GM18868 (cell line): ENCODE data around the gene SFMBT2.
"Not testable (repeated sequence)": the region's sequence is repeated elsewhere in the genome, so short reads cannot be mapped to it uniquely, and the experiment has no call there.

Source experiments
- ATAC-seq: cut with Tn5 transposase; IDR thresholded peaks from one replicate; pipeline ENCODE4 v1.9.1; 2021; ENCODE audit warnings: mild to moderate bottlenecking, moderate library complexity; ENCODE audit not compliant: unreplicated experiment

The SFMBT2 gene

DNA sequence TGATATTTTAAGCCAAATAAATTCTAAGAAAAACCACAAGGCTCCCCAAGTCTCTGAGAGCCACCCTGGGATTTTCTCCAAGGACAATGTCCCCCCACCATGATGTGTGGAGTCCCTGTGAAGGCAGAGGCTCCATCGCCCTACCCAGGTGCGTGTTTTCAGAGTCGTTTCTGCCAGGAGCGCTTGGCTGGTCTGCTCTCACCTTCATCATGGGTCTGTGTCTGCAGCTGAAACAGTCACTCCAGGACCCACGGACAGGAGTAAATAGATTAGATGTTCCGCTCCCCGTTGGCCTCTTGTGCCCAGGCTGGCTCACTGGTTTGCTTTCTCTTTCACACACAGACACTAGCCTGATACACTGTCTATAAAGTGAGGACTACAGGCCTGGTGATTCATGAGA lies 217.5 kb downstream of the SFMBT2 start:
- peak; percentile 54 for ATAC-seq

DNA sequence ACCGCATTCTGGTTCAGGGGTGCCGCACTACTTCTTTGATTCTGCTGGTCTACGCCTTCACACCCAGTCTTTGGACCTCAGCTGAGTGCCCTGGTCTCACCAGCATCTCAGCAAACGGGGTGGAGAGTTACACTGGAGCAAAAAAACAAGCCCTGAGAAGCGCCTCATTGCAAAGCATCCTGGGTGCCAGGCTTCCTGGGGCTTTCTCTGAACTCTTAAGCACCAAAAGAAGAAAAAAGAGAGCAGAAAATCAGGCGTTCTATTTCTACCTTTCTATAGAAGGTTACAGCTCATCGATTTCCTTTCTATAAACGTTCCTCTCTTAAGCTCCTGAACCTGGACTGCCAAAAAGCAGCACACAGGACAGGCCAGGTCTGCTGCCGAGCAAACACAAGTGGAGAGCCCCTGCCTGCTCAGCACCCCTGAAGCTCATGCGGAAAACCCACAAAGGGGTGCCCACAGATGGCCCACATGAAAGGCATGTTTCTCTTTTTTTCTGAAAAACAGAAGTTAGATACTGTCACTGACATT lies 217.9 kb downstream of the SFMBT2 start:
- peak; percentile 75 for ATAC-seq

DNA sequence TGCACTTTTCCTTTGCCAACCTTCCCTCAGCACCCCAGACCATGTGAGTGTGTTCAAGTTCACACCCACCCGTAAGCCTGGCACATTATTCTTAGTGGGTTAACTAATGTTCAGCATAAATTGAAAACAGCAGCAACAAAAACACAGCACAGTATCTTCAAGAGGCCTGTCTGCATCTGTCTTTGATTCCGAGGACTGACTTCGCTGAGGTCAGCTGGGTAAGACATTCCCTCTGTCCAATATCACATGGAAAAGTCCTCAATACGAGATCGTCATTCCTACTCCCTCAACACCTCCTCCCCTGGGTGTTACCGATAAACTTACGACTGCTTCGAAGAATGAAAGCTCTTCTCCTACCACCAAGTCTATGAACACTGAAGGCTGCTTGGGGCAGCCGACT lies 218.8 kb downstream of the SFMBT2 start:
- ATAC-seq = no peak

DNA sequence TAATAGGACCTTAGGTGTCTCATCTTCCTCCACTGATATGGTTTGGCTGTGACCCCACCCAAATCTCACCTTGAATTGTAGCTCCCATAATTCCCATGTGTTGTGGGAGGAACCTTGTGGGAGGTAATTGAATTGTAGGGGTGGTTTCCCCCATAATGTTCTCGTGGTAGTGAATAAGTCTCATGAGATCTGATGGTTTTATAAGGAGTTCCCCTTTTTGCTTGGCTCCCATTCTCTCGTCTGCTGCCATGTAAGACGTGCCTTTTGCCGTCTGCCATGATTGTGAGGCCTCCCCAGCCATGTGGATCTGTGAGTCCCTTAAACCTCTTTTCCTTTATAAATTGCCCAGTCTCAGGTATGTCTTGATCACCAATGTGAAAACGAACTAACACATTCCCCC lies 220.1 kb downstream of the SFMBT2 start:
- ATAC-seq = not testable (repeated sequence)

DNA sequence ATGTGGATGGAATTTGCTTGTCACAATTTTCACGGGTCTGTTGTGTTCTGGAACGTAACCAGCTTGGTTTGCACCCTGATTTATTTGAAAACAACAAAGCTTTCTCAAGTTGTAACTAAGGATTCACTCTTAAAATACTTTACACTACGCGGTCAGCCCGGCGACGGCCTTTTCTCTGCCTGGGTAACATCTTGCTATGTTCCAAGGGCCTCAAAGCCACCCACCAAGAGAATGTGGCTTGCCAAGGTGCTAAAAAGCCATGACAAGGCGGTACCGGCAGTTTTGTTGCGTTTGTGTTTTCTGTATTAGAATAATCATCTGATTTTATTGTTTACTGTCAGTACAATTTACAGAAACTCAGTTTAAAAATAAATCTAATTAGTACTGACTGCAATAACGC lies 220.9 kb downstream of the SFMBT2 start:
- no peak for ATAC-seq

DNA sequence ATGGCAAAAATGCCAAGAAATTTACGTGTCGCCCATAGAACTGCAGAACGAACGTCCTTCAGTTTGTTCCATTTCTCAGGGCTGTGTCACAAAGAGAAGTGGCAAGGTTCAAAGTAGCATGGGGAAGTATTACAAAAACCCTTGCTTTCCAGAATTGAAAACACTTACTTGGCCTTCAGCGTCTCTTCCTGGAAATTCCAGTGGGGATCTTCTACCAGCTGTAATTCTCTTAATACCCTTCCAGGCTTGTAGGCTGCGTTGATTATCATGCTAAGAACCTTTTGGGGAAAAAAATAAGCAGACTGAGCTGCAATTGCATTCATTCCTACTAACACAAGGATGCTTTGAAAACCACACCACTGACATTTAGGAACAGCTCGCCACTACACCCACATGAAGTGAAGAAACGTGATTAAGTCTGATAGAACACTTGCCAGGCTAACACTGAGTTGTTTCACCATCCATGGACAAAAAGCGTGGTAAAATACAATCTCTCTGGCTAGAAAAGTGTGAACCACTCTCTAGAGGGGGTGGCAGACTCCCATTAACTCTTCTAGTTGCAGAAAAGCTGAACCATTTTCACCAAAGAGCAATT lies 222.3 kb downstream of the SFMBT2 start:
- ATAC-seq = no peak

DNA sequence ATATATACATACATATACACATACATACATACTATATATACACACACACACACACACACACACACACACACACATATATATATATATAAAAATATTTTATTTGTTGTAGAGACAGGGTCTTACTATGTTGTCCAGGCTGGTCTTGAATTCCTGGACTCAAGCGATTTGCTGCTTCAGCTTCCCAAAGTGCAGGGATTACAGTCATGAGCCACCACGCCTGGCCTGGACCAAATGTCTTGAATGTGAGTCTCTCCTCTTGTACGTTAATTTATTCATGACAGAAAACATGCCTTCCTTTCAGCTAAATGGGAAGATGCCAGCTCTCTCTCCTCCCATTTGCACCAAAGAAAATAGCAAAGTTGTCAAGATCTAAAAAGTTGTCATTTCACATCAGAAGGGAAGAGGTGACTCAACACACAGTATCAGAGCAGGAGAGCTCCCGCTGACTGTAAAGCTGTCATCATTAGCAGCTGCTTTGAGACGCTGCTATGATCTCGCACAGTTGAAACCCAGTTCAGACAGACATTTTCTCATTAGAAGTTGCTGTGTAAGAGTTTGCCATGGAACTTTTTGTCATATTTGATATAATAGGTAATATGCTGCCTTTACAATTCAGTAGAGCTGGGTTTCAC lies 224.3 kb downstream of the SFMBT2 start:
- no peak for ATAC-seq

DNA sequence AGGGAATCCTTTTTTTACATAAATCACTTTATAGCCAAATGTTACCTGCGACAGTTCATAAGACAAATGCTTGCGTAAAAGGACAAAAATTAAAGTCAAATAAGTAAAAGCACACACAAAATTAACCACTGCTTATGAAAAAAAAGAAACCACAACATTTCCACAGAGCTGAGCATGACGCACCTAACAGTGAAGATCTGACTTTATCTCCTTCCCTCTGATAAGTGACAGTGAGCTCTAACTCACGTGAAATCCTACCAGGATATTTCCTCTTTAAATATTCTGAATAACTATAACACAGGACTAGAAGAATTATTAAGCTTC lies 225.5 kb downstream of the SFMBT2 start:
- ATAC-seq = peak; percentile 42

DNA sequence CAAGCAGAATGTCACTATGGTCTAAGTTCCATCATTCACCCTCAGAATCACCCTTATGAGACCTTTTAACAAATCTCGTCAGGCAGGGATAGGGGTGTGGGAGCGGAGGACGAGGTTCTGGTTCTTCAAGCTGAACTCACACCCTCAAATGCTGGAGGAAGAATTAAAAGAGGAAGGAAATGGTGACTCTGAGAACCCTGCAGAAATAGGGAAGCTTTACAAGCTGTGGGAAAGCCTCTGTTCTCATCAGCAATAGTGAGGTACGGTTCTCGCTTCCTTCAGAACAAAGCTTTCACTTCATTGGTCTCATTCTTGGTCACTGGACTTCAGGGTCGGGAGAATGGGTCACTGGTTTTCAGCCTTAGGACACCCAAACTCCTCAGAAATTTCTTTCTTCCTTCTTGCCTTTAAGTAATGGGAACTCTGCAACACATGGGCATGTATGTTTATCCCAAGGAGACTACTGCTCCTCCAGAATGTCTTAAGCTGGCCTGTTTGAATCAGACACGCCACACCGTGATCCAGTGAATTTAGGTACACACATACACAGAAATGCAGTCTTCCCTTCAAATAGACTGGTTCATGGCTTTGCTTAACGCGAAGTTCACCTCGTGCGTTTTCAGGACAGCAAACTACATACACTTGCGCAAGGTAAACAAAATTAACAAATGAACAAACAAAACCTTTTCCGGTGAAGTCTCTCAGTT lies 226.0 kb downstream of the SFMBT2 start:
- ATAC-seq = peak; percentile 81

DNA sequence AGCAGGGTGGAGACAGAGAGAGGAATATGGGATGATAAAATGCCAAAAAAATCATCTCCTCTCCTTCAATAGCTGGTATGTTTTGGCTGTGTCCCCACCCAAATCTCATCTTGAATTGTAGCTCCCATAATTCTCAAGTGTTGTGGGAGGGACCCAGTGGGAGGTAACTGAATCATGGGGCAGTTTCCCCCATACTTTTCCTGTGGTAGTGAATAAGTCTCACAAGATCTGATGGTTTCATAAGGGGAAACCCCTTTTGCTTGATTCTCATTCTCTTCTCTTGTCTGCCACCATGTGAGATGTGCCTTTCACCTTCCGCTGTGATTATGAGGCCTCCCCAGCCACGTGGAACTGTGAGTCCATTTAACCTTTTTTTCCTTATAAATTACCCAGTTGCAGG lies 226.7 kb downstream of the SFMBT2 start:
- not testable (repeated sequence) for ATAC-seq

DNA sequence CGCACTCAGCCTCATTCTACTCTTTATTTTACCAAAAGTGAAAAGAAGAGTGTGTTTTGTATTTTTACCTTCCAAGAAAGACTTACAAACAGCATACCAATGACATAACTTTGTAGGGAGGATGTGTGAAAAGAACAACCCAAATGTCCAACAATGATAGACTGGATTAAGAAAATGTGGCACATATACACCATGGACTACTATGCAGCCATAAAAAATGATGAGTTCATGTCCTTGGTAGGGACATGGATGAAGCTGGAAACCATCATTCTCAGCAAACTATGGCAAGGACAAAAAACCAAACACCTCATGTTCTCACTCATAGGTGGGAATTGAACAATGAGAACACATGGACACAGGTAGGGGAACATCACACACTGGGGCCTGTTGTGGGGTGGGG lies 228.5 kb downstream of the SFMBT2 start:
- not testable (repeated sequence) for ATAC-seq

DNA sequence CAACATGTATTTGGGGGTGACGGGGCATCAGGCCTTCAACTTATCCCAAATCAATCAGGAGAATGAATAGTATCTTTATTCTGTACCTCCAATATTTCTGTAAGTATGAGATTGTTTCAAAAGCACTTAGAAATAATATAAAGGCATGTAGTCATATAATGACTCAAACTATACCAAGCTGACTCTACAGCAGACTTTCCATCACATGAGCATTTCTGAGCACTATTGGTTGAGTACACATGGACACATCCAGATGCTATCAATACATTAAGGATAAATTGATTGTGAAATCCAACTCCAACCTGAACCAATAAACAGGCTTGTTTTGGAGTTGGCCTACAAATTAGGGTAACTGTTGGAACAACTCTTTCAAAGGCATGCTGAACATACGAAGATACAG lies 229.4 kb downstream of the SFMBT2 start:
- ATAC-seq = no peak

DNA sequence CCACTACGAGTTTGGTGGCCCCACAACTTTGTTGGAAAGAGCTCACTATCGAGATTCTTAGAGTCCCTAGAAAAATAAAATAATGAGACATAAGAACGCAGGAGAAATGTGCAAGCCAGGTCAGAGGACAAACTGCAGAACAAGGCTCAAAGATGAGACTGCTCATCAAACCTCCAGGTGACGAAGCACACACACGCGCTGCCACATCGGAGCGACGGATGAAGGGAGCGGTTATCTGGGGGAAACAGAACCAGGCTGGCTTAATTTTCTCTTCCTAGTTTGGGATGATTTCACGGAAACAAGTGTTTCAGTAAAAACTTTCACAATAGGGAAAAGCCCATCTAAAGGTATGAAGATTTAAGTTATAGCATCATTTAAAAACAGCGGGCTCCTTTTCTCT lies 231.3 kb downstream of the SFMBT2 start:
- ATAC-seq = no peak

DNA sequence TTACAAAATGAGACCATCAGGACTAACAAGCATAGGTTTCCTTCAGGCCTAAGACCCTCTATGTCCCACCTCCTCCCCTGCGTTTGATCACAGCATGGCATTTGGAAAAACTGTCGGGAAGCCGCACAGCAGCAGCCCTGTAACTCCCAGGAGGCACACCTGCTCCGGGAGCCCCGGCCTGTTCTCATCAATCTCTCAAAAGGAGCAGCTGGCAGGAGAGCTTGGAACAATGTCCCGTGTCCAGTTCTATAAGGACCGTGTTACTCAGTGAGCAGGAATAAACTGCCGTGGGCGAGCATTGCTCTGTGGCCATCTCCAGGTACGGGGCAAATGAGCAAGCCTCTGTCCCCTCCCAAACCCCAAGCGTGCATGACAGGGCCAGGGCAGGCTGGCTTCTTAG lies 236.9 kb downstream of the SFMBT2 start:
- ATAC-seq = no peak

DNA sequence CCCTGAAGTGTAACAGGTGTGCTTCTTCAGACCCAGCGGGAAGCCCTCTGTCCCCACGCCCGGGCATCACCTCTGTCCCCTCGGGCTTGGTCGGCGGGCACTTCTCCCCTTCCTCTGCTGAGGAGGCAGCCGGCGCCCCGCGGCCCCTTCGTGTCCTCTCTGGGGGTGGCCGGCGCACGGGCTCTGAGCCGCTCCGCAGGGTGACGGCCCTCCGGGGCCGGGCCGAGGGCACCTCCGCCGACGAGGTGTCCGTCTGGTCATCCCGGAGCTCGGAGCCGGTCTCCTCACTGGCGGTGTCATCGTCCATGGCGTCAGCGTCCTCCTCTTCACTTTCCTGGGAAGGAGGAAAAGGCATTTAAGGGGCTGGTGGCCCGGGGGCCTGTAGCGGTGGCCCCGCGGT lies 239.0 kb downstream of the SFMBT2 start:
- ATAC-seq = no peak

DNA sequence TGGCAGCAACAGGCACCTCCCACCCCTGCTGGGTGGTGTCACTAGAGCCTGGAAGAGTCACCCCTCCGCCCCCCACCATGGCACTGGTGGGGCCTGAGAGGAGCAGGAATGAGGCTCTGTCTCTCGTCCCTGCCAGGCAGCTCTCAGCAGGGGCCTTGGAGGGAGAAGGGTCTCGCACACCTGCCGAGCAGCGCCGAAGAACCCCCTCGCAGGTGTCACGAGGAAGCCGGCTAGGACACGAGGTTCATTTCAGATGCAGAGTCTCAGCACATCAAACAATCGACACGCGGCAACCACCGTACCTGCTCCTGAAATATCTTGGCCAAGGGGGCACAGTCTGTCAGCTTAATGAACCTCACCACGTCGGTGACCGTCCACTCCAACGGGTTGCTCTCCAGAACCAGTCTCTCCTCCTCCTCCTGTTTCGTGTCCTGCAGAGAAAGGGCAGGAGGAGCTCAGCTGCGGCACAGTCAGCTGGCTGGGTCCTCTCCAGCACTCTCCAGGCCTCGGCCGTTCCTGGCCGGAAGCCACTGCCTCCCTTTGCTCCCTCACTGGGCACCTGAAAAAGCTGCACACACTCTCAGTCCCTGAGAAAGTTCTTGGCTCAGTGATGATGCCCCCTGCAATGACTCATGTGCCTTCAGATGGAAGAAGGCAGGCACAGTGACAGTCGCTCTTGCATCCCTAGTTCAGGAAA lies 240.1 kb downstream of the SFMBT2 start:
- no peak for ATAC-seq

DNA sequence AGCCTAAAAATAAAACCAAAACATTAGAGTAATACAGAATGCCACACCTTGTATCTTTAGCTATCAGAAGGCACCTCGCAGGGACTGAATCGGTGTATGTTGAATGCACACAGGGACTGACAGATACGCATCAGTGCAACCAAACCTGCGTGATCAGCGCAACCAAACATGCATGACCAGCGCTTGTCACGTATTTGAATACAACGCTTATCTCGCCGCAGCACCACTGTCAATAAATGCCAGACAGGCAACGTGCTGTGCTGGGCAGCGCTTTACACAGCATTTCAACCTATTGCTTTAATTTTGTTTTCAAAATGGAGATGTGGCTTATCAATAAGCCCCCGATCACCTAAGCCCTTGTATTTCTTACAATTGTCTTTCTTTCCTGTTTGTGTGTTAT lies 242.4 kb downstream of the SFMBT2 start:
- no peak for ATAC-seq

DNA sequence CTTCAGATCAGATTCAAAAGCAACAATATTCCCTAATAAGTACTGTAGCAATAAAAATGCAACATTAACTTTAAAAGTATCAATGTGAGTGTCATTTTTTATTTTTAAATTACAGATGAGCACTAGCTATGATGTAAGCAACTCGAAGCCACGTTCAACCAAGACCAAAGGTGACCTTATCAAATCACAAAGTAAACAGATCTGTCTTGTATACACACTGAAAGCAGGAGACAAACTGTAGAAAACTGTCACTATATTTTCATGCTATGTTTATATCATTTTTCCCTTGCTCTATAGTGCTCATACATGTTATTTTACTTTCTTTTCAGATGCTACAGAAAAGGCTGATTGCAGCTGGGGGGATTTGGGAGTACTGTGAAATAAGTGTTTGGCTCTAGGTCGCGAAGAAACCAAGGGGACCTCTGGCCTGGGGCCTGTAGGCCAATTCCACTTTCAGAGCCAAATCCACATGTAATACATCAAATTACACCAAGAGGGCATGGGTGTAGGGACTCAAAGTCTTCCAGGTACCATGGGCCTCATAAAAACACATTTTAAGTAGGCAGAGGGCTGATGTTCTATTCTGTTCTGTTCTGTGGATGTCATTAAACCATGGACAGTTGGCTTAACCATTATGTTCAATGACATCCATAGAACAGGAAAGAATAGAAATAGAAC lies 245.2 kb downstream of the SFMBT2 start:
- ATAC-seq = no peak

DNA sequence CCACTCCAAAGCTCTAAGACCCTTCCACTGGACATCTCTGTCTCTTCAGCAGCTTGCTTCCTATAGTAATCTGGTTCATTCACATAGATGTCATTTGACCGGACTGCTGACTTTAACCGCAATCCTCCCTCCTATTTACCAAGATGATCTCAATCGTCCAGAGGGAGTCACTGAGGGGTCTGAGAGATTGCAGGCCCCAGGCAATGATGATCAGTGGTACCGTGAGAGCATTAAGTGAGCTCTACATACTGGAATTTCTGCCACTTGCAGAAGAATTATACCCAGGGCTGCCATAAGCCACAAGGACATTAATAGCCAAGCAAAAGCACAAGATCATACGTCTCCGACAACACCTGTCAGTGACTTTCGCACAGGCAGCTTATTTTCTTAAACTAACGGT lies 245.9 kb downstream of the SFMBT2 start:
- ATAC-seq = no peak

DNA sequence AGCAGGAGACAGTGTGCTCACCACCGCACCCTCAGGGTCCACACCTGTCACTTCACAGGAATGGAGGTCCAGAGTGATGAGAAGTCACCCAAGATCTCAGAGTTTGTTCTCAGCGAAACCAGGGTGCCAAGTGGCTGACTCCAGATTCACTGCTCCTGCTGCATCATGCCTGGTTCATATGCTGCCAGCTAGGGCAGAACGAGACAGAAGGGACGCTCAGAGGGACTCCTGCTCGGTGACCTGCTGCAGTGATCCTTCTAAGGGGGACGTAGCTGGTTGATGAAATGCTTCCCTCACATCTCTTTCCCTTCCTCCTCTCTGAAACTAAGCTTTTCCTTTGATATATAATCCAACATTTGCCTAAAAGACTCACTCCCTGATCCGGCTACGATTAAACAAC lies 248.5 kb downstream of the SFMBT2 start:
- ATAC-seq = no peak
